ENCODE measurements around the gene NPAS2. TPM values are rescaled to one million over a fixed set of nuclear protein-coding genes. Genes with fewer than 3 reads are reported as not detected.

NPAS2 gene
- total RNA-seq, 1 experiment from 2014 or later: 20.4 TPM

DNA sequence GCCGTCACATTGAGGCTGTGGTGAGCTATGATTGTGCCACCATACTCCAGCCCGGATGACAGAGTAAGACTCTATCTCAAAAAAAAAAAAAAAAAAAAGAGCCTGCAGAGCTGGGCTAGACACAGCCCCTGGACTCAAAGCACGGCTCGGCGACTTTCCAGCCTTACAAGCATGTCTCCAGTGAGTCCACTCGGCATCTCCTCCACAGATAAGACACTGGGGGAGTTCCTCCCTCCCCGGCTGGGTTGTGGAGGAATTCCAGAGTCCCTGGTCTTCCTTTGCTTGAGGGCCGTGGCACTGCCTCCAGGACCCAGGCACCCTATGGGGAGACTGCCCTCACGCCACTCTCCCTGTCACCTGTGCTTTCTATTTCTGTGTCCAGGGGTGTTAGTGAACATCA is 151.3 kb downstream of the NPAS2 start:
- Histone ChIP-seq H3K4me1 (ENCODE audit: control insufficient read depth in 1 of 2, insufficient read depth in 2 of 2, low read length in 2 of 2) (no peaks in the 10 kb centered on the region), H3K9me3 (ENCODE audit: control insufficient read depth in 1 of 2, insufficient read depth in 1 of 2, low read depth in 1 of 2, low read length in 2 of 2) (no peaks in the 10 kb centered on the region), H3K4me3 (replicated peaks in 1 of 2; ENCODE audit: low read depth in 1 of 2, low read length in 2 of 2) (no peak overlapping the region), H3K9me2 (ENCODE audit: insufficient read depth) (no peaks in the 10 kb centered on the region), H3K79me2 (ENCODE audit: insufficient read depth, low read length) (no peaks in the 10 kb centered on the region), H3K27ac (ENCODE audit: low read depth, low read length) (no peak overlapping the region), H3K36me3 (ENCODE audit: control insufficient read depth in 1 of 2, insufficient read depth in 2 of 2, low read length in 2 of 2) (peaks cover 0 to 3% of the 10 kb centered on the region in 2 experiments; a peak in 1 of 4 replicates), H2AFZ (ENCODE audit: low read depth, low read length, poor library complexity, severe bottlenecking) (no peak overlapping the region), H3K4me2 (ENCODE audit: low read length) (no peak overlapping the region), H3K9ac (ENCODE audit: low read length) (no peak overlapping the region), H3K27me3 (ENCODE audit: insufficient read depth, low read length) (no peaks in the 10 kb centered on the region), H4K20me1 (ENCODE audit: insufficient read depth) (no peaks in the 10 kb centered on the region)
- DNase-seq (ENCODE audit: low read depth, low spot score) (no peak), ATAC-seq (no peak)
- TF ChIP-seq, protein P1, sequence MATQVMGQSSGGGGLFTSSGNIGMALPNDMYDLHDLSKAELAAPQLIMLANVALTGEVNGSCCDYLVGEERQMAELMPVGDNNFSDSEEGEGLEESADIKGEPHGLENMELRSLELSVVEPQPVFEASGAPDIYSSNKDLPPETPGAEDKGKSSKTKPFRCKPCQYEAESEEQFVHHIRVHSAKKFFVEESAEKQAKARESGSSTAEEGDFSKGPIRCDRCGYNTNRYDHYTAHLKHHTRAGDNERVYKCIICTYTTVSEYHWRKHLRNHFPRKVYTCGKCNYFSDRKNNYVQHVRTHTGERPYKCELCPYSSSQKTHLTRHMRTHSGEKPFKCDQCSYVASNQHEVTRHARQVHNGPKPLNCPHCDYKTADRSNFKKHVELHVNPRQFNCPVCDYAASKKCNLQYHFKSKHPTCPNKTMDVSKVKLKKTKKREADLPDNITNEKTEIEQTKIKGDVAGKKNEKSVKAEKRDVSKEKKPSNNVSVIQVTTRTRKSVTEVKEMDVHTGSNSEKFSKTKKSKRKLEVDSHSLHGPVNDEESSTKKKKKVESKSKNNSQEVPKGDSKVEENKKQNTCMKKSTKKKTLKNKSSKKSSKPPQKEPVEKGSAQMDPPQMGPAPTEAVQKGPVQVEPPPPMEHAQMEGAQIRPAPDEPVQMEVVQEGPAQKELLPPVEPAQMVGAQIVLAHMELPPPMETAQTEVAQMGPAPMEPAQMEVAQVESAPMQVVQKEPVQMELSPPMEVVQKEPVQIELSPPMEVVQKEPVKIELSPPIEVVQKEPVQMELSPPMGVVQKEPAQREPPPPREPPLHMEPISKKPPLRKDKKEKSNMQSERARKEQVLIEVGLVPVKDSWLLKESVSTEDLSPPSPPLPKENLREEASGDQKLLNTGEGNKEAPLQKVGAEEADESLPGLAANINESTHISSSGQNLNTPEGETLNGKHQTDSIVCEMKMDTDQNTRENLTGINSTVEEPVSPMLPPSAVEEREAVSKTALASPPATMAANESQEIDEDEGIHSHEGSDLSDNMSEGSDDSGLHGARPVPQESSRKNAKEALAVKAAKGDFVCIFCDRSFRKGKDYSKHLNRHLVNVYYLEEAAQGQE (IDR thresholded peaks at IDR 0.05; ENCODE audit: low read depth): no peak
- TF ChIP-seq, protein P2, sequence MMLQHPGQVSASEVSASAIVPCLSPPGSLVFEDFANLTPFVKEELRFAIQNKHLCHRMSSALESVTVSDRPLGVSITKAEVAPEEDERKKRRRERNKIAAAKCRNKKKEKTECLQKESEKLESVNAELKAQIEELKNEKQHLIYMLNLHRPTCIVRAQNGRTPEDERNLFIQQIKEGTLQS (IDR thresholded peaks at IDR 0.05): no peak
- intact Hi-C loops (cut with micrococcal nuclease): no loop called here
- BruUV-seq (replicated peaks): no TSS peak
- CTCF ChIA-PET: no interaction called here
- POLR2A ChIA-PET: no interaction called here
- RAD21 ChIA-PET (ENCODE audit: low non-redundant PET in 1 of 2, low total read pairs in 2 of 2, uncharacterized antibody in 2 of 2, unreplicated experiment in 2 of 2): interaction anchor here in 1 of 2 experiments (0.7 kb wide), 1 partner anchor 68 kb away, joined by 3 read pairs; no protein-coding TSS in a partner anchor

DNA sequence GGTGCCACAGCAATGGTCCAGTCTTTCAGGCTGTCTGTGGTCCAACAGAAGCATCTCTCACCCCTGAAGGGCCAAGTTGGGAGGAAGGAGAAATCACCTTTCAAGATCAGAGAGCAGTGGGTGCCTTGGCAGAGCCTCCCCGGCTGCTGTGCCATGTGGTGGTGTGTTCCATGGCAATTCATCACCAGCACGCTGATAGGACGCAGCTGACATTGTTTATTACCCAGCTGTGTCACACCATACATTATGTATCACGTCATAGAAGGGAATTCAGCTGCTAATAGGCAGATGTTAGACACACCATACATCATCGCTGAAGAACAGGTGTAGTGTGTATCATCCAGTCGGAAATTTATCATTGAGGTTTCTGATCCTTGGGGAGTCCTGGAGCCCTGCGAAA is 152.5 kb downstream of the NPAS2 start:
- H3K4me1 ChIP-seq (ENCODE audit: control insufficient read depth in 1 of 2, insufficient read depth in 2 of 2, low read length in 2 of 2): no peaks in the 10 kb centered on the region
- H3K4me2 ChIP-seq (ENCODE audit: low read length): no peak overlapping the region
- RAD21 ChIA-PET (ENCODE audit: low non-redundant PET in 1 of 2, low total read pairs in 2 of 2, uncharacterized antibody in 2 of 2, unreplicated experiment in 2 of 2): no interaction called here
- H3K79me2 ChIP-seq (ENCODE audit: insufficient read depth, low read length): no peaks in the 10 kb centered on the region
- ATAC-seq: no peak
- H3K36me3 ChIP-seq (ENCODE audit: control insufficient read depth in 1 of 2, insufficient read depth in 2 of 2, low read length in 2 of 2): peaks cover 0 to 3% of the 10 kb centered on the region in 2 experiments; a peak in 1 of 4 replicates
- H4K20me1 ChIP-seq (ENCODE audit: insufficient read depth): no peaks in the 10 kb centered on the region
- no peak overlapping the region for H3K27ac ChIP-seq (ENCODE audit: low read depth, low read length)
- no peak overlapping the region for H2AFZ ChIP-seq (ENCODE audit: low read depth, low read length, poor library complexity, severe bottlenecking)
- DNase-seq (ENCODE audit: low read depth, low spot score): no peak
- no peaks in the 10 kb centered on the region for H3K9me2 ChIP-seq (ENCODE audit: insufficient read depth)
- H3K27me3 ChIP-seq (ENCODE audit: insufficient read depth, low read length): no peaks in the 10 kb centered on the region
- no peak overlapping the region for H3K4me3 ChIP-seq (replicated peaks in 1 of 2; ENCODE audit: low read depth in 1 of 2, low read length in 2 of 2)
- CTCF ChIA-PET: interaction anchor here (0.6 kb wide), 1 partner anchor 12 kb away, joined by 3 read pairs; no protein-coding TSS in a partner anchor
- POLR2A ChIA-PET: no interaction called here
- intact Hi-C loops (cut with micrococcal nuclease): no loop called here
- H3K9me3 ChIP-seq (ENCODE audit: control insufficient read depth in 1 of 2, insufficient read depth in 1 of 2, low read depth in 1 of 2, low read length in 2 of 2): no peaks in the 10 kb centered on the region
- H3K9ac ChIP-seq (ENCODE audit: low read length): no peak overlapping the region
- BruUV-seq (replicated peaks): no TSS peak
- TF ChIP-seq CBX3 (IDR thresholded peaks at IDR 0.05; ENCODE audit: low read depth): no peak
- TF ChIP-seq POLR2A (IDR thresholded peaks at IDR 0.05; ENCODE audit: borderline replicate concordance, extremely low read depth, insufficient read depth, insufficient read length): no peak
- TF ChIP-seq, protein P3, sequence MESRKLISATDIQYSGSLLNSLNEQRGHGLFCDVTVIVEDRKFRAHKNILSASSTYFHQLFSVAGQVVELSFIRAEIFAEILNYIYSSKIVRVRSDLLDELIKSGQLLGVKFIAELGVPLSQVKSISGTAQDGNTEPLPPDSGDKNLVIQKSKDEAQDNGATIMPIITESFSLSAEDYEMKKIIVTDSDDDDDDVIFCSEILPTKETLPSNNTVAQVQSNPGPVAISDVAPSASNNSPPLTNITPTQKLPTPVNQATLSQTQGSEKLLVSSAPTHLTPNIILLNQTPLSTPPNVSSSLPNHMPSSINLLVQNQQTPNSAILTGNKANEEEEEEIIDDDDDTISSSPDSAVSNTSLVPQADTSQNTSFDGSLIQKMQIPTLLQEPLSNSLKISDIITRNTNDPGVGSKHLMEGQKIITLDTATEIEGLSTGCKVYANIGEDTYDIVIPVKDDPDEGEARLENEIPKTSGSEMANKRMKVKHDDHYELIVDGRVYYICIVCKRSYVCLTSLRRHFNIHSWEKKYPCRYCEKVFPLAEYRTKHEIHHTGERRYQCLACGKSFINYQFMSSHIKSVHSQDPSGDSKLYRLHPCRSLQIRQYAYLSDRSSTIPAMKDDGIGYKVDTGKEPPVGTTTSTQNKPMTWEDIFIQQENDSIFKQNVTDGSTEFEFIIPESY (IDR thresholded peaks at IDR 0.05; ENCODE audit: extremely low read depth, insufficient replicate concordance, low read length): no peak
- no peak for TF ChIP-seq FOSL1 (IDR thresholded peaks at IDR 0.05; ENCODE audit: low read depth)
- TF ChIP-seq, protein P4, sequence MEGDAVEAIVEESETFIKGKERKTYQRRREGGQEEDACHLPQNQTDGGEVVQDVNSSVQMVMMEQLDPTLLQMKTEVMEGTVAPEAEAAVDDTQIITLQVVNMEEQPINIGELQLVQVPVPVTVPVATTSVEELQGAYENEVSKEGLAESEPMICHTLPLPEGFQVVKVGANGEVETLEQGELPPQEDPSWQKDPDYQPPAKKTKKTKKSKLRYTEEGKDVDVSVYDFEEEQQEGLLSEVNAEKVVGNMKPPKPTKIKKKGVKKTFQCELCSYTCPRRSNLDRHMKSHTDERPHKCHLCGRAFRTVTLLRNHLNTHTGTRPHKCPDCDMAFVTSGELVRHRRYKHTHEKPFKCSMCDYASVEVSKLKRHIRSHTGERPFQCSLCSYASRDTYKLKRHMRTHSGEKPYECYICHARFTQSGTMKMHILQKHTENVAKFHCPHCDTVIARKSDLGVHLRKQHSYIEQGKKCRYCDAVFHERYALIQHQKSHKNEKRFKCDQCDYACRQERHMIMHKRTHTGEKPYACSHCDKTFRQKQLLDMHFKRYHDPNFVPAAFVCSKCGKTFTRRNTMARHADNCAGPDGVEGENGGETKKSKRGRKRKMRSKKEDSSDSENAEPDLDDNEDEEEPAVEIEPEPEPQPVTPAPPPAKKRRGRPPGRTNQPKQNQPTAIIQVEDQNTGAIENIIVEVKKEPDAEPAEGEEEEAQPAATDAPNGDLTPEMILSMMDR (IDR thresholded peaks at IDR 0.05 in 2 of 3, conservative IDR thresholded peaks at IDR 0.05 in 1 of 3; ENCODE audit: borderline replicate concordance in 1 of 3, insufficient read depth in 1 of 3, low read depth in 2 of 3, low read length in 2 of 3): no peak
- TF ChIP-seq RAD21 (IDR thresholded peaks at IDR 0.05; ENCODE audit: low read depth): no peak
- no peak for TF ChIP-seq YY1 (IDR thresholded peaks at IDR 0.05; ENCODE audit: extremely low read depth, insufficient replicate concordance, low read depth, low read length)
- no peak for TF ChIP-seq ELF1 (IDR thresholded peaks at IDR 0.05; ENCODE audit: borderline replicate concordance, low read depth)

All from HCT116 (cell line).